Right forelimb (tissue), 1 donor: ENCODE results near the gene EBP.
"Not testable (repeated sequence)": the region's sequence is repeated elsewhere in the genome, so short reads cannot be mapped to it uniquely, and the experiment has no call there.

Experiments used
- DNase-seq: peaks from one replicate; pipeline ENCODE4 v3.0.0-alpha.2; 2018

Gene EBP

GRCh38 chrX:48531358-48531959 lies 9.9 kb downstream of the EBP start:
- no peak for DNase-seq

DNA sequence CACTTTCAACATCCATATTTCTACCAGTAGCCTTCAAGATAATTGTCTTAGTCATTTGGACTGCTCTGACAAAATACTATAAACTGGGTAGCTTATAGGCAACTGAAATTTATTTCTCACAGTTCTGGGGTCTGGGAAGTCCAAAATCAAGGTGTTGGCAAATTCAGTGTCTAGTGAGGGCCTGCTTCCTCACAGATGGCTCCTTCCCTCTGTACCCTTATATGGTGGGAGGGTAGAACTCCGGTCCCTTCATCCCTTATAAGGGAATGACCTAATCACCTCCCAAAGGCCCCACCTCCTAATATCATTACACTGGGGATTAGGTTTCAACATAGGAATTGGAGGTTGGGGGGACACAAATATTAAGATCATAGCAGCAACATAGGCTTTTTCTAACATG lies 10.6 kb downstream of the EBP start:
- no peak for DNase-seq

DNA sequence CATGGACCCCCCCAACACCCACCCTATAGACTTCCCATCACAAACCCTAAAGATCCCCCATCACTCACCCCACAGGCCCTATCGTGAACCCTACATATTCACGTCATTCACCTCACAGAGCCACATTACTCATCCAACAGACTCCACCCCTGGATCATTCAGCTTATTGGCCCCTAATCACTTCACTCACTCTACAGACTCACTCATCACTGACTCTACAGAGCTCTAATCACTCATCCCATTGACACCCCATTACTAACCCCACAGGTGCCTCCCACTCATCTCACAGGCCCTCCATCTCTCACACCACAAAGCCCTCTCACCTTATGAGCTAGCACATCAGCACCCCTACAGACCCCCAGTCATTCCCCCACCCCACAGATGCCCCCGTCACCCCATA lies 11.6 kb downstream of the EBP start:
- DNase-seq, result no peak

DNA sequence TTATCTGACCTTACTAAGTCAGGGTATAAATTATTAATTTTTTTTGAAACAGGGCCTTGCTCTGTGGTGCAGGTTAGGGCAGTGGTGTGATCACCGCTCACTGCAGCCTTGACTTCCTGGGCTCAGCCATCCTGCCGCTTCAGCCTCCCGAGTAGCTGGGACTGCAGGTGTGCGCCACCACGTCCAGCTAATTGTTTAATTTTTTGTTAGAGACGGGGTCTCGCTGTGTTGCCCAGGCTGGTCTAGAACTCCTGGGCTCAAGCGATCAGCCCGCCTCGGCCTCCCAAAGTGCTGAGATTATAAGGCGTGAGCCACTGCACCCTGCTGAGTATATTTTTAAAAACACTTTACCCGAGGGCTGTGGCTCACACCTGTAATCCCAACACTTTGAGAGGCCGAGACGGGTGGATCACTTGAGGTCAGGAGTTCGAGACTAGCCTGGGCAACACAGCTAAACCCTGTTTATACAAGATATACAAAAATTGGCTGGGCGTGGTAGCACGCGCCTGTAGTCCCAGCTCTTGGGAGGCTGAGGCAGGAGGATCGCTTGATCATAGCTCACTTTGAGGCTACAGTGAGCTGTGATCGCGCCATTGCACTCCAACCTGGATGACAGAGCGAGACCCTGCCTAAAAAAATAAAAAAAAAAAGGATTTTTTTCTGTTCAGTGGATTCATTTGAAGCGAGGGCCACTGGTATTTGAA lies 17.2 kb downstream of the EBP start:
- DNase-seq, result no peak

DNA sequence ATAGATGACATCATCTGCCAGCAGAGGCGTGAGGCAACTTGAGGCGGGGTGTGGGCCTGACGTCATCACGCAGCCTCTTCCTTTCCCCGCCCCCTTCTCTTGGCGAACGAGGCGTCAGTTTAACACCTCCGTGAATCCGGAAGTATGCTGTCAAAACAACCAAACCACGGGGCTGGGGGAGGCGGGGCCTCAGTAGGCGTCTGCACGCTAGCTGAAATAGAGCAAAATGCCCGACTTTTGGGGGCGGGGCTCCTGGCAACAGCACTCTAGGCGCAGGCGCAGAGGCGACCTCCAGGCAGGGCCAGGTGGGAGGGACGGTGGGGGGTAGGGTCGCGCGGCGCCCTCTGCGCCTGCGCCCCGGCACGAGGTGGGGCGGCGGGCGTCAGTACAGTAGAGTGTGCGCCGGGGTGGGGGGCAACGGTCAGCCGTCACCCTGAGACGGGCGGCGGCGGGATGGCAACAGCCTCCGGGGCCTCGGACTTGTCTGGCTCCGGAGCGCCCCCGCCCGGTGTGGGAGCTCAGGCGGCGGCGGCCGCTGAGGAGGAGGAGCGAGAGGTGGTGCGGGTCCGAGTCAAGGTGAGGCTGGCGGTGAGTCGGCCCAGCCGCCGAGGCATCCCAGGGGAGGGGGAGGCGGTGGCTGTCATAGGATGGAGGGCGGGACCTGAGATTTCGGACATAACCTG lies 17.9 kb downstream of the EBP start, which contains the start of gene TBC1D25:
TBC1D25 (plus strand) TSS at position 370 of the 683 bp plus-strand sequence; CDS start at position 454, 84 bp downstream.
- peak; percentile 94 for DNase-seq

GRCh38 chrX:48540028-48540375 lies 18.4 kb downstream of the EBP start:
- no peak for DNase-seq

GRCh38 chrX:48540480-48540879 lies 18.9 kb downstream of the EBP start:
- no peak for DNase-seq

DNA sequence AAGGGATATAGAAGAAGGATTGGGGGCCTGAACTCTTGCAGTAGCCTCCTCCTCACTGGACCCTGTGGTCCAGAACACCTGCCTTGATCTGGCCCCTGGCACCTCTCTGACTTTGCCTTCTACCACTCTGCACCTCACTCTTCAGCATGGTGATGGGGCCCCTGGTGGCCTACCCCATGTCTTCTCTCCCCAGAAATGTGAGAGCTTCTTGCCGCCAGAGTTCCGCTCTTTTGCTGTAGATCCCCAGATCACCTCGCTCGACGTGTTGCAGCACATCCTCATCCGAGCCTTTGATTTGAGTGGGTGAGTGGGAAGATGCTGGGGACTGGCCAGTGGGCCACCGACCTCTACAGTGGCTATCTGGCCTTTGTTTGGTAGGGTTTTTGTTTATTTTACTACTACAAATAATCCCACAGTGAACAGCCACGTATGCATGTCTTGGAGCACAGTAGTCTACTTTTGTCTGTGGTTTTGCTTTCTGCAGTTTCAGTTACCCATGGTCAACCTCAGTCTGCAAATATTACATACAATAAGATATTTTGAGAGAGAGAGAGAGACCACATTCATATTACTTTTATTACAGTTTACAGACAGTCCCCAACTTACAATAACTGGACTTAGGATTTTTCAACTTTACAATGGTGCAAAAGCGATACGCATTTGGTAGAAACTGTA lies 19.7 kb downstream of the EBP start:
- no peak for DNase-seq

DNA sequence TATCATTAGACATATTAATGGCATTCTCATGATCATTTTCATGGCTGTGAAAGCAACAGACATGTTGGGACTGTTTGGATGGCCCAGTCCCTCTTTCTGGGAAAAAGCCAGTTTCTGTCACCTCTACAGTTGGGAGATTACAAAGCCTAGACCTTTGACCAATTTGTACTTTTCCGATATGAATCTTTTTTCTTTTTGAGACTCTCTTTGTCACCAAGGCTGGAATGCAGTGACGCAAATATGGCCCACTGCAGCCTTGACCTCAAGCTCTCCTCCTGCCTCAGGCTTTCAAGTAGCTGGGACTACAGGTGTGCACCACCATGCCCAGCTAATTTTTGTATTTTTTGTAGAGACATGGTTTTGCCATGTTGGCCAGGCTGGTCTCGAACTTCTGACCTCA lies 27.3 kb downstream of the EBP start:
- no peak for DNase-seq

DNA sequence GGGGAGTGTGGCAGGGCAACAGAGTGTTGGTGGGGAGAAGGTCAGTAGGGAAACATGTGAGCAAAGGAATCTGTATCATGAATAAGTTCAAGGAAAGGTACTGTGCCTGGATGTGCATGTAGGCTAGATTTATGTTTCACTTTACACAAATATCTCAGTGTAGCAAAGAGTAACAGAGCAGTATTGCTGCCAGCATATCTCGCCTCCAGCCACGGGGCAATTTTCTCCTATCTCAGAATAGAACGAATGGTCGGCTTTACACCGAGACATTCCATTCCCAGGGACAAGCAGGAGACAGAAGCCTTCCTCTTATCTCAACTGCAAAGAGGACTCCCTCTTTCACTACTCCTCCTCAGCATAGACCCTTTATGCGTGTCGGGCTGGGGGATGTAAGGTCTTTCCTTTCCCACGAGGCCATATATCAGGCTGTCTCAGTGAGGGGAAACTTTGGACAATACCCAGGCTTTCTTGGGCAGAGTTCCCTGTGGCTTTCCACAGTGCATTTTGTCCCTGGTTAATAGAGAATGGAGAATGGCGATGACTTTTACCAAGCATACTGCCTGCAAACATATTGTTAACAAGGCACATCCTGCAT lies 34.2 kb downstream of the EBP start:
- DNase-seq, result not testable (repeated sequence)

DNA sequence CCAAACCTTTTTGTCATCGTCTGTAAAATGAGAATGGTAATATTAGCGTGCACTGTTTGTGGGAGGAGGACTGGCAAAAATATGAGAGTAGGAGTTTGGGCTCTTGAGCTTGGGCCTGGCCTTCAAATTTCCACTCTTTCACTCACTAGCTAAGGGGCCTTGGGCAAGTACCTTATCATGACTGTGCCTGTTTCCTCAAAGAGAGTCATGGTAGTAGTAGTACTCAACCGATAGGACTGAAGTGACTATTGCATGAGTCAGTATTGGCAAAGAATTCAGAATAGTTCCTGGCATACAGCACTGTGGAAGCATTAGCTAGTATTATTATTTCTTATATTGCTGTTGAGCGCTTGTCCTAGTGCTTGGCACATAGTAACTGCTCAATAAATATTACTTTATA lies 36.7 kb downstream of the EBP start:
- DNase-seq, result no peak

DNA sequence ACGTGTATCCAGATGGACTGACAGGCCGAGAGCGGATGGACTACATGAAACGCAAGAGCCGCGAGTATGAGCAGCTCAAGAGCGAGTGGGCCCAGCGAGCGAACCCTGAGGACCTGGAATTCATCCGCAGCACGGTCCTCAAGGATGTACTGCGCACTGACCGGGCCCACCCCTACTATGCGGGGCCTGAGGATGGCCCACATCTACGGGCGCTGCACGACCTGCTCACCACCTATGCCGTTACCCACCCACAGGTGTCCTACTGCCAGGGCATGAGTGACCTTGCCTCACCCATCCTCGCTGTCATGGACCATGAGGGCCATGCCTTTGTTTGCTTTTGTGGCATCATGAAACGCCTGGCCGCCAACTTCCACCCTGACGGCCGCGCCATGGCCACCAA lies 38.0 kb downstream of the EBP start:
- no peak for DNase-seq

DNA sequence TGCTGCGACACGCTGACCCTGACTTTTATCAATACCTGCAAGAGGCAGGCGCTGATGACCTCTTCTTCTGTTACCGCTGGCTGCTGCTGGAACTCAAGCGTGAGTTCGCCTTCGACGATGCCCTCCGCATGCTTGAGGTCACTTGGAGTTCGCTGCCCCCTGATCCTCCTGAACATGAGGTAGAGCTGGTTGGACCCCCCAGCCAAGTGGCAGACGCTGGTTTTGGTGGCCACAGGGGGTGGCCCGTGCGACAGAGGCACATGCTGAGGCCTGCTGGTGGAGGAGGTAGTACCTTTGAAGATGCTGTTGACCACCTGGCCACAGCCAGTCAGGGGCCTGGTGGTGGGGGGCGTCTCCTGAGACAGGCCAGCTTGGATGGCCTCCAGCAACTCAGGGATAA lies 38.4 kb downstream of the EBP start:
- no peak for DNase-seq

- DNase-seq, result no peak
Observed at GRCh38 chrX:48560681-48561080, 39.1 kb downstream of the EBP start.

- DNase-seq, result no peak
Observed at GRCh38 chrX:48569958-48570357, 48.4 kb downstream of the EBP start.

GRCh38 chrX:48573690-48574269 lies 52.2 kb downstream of the EBP start:
- no peak for DNase-seq

DNA sequence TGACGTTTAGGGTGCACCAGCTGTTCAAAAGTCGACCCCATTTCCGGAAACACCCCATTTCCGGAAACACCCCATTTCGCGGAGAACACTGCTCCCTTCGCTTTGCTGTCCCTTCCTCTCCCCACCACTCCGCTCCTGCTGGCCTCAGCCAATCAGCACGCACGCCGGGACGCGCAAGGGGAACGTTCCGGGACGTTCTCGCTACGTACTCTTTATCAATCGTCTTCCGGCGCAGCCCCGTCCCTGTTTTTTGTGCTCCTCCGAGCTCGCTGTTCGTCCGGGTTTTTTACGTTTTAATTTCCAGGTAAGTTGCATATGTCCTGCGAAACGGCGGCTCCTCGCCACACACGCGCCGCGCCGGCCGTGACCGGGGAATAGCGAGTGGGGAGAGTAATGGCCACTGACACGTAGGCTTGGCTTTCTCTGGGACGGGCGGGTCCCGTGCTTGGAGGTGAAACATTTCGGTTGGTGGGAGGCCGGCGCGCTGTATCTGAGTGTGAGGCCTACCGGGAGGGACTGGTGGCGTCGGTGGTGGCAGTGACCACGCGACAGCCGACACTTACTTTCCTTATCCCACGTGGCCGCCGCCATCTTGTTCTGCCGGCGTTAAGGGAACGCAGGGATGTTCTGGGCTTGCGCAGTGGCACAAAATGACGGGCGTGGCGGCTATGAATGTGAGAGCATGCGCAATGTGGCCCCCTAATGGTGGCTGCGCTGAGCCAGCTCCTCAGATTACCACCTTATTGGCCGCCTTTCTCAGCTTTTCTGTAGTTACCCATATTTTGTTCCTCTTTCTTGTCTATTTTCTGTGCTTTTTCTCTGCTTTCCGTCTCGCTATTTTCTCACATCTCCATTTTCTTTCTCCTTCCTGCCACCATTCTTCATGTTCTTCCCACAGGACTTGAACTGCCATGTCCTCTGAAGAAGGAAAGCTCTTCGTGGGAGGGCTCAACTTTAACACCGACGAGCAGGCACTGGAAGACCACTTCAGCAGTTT lies 53.0 kb downstream of the EBP start, which contains the start of gene RBM3:
RBM3 (plus strand) TSS at position 215 of the 997 bp plus-strand sequence; CDS start at position 912, 697 bp downstream.
- peak; percentile 92 for DNase-seq

GRCh38 chrX:48575642-48576041 lies 54.0 kb downstream of the EBP start:
- no peak for DNase-seq

GRCh38 chrX:48576108-48576507 lies 54.5 kb downstream of the EBP start:
- DNase-seq, result no peak
